NCI-H82 treated with DMSO at 0.1 percent for 48 hours (cell line): ENCODE measurements around the gene TNFRSF8.

Source experiments
- DNase-seq: peaks from one replicate; lab custom pipeline; 2025; ENCODE audit not compliant: unreplicated experiment; lab: John Stamatoyannopoulos, UW

TNFRSF8 gene

DNA sequence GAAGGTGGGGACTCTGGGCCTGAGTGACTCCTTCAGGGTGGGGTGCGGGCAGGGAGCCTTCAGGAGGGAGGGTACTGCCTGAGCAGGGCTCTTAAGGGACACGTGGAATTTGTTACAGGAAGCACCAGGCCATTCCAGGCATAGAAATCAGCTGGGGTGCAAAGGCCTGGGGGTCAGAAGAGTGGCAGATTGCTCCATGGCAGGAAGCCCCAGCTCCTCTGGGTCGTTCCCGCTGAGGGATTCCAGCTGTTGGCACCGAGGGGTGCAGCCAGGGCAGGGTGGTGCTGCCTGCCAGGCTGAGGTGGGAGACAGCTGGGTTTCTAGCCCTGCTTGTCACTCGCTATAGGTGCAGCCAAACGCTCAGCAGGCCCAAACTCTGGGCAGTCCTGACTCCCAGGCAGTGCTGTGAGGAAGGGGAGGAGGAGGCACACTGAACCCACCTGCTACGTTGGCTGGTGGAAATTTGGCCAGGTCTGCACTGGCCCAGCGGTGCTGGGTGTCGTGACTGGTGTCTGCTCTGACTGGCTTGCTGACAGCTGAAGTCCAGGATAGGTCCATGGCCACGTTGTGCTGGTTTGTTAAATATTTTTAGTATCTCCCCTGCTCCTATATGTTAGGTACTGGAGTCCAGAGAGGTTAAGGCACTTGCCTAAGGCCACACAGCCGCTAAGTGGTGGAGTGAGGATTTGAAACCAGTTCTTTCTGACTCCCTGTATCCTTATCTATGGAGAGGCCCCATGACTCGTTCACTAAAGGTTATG lies 123.0 kb downstream of the TNFRSF8 start:
- DNase-seq: no peak

DNA sequence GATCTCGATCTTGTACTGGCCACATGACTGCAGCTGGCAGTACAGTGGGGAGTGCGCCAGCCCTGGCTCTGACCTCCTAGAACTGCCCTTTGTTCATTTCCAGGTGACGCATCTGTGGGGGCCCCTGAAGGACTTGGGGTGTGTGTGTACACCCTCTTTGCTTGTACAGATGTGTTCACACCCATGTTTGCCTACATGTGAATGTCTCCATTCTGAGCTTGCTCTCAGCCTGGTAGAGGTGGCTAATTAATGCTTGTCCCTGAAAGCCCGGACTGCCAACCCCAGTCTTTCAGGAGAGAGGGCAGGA lies 123.5 kb downstream of the TNFRSF8 start:
- no peak for DNase-seq

DNA sequence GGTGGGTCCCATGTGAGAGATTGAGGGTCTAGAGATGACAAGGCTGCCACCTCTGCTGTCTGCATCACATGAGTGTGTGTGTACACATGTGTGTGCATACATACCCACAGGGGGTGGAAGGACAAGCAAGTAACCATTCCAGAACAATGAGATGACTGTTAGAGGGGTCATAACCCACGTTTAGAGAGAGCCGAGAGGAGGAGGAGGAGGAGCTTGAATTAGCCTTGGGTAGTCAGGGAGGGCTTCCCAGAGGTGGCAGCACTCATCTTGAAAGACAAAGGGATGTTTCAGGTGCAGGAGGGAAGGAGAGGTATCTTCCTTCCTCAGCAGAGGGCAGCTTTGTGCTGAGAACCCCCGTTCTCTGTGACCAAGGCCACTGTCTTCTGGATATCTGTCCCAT lies 125.0 kb downstream of the TNFRSF8 start:
- DNase-seq: no peak

DNA sequence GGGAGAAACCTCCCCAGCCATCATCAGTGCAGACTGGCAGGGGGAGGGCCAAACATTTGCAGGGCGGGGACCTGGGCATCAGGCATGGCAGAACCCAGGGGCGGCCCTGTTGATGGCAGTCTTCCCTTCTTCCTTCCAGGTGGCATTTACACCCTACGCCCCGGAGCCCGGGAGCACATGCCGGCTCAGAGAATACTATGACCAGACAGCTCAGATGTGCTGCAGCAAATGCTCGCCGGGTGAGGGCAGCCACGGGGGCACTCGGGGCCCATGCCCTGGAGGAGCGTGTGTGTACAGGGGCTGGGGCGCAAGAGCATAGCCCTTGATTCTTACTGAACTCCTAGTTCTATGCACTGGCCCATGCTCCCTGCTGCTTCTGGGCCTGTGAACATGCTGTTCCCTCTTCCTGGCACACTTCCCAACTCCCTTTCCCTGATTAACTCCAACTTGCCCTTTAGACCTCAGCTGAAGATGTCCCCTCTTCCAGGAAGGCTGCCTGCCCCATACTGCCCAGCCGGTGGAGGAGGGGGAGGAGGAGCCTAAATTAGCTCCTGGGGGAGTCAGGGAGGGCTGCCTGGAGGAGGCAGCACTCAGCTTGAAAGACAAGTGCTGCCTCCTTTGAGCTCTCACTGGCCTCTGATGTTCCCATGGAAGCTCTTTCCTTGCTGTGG lies 125.7 kb downstream of the TNFRSF8 start:
- no peak for DNase-seq

DNA sequence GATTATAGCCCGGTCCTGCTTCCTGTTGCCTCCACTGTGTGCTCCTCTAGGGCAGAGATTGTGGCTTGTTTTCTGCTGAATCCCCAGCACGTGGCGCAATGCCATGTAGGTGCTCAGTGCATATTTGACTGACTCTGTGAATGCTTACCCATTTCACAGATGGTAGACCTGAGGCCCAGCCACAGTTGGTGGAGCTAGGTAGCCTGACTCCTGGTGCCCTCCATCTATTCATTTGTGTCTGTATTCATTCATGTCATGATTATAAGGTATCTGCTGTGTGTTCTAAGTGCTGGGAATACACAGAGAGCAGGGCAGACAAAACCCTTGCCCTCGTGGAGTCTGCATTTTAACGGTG lies 126.2 kb downstream of the TNFRSF8 start:
- DNase-seq: no peak

DNA sequence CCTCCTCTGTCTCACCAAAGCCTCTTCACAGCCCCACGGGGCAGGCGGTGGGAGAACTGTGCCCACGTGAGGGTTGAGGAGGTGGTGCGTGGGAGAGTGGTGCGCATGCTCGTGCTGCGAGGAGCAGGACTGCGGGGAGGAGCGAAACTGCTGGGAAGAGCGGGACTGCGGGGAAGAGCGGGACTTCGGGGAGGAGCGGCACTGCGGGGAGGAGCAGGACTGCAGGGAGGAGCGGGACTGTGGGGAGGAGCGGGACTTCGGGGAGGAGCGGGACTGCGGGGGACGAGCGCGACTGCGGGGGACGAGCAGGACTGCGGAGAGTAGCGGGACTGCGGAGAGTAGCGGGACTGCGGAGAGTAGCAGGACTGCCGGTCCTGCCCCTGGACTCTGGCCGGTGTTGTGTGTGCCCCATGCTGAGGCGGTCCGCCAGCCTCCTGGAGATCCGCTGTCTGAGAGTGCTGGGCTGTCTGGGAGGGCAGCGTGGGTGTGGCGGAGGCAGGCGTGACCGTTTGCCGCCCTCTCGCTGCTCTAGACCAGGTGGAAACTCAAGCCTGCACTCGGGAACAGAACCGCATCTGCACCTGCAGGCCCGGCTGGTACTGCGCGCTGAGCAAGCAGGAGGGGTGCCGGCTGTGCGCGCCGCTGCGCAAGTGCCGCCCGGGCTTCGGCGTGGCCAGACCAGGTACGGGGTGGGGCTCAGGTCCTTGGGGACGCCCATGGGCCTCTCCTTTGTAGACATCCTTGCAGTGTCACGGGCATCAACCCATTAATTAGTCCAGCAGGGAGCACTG lies 128.3 kb downstream of the TNFRSF8 start:
- DNase-seq: no peak
